ENCODE measurements around the gene OCA2.

GRCh38 chr15:28043691-28044091, 55.4 kb downstream of the OCA2 start:
- no peak for TF ChIP-seq TAF1 (IDR thresholded peaks at IDR 0.05; ENCODE audit: borderline replicate concordance, insufficient read depth, low read length)
- TF ChIP-seq POLR2AphosphoS5 (IDR thresholded peaks at IDR 0.05; ENCODE audit: low read depth, low read length): no peak
- TF ChIP-seq REST (IDR thresholded peaks at IDR 0.05; ENCODE audit: insufficient read depth in 1 of 2, low read depth in 2 of 2, low read length in 2 of 2): no peak

Data from PFSK-1 (cell line).